ENCODE data around the gene FPR2.
"Not testable (repeated sequence)": the region's sequence is repeated elsewhere in the genome, so short reads cannot be mapped to it uniquely, and the experiment has no call there.

Gene FPR2

GRCh38 chr19:51783372-51783771, 22.4 kb downstream of the FPR2 start:
- no peak for DNase-seq (ENCODE audit: low read depth in 2 of 2)

GRCh38 chr19:51784109-51784785, 23.3 kb downstream of the FPR2 start:
- no peak for DNase-seq (ENCODE audit: low read depth in 2 of 2)

- DNase-seq (ENCODE audit: low read depth in 2 of 2), result no peak
These were observed 24.1 kb downstream of the FPR2 start for GRCh38 chr19:51784922-51785690.

DNA sequence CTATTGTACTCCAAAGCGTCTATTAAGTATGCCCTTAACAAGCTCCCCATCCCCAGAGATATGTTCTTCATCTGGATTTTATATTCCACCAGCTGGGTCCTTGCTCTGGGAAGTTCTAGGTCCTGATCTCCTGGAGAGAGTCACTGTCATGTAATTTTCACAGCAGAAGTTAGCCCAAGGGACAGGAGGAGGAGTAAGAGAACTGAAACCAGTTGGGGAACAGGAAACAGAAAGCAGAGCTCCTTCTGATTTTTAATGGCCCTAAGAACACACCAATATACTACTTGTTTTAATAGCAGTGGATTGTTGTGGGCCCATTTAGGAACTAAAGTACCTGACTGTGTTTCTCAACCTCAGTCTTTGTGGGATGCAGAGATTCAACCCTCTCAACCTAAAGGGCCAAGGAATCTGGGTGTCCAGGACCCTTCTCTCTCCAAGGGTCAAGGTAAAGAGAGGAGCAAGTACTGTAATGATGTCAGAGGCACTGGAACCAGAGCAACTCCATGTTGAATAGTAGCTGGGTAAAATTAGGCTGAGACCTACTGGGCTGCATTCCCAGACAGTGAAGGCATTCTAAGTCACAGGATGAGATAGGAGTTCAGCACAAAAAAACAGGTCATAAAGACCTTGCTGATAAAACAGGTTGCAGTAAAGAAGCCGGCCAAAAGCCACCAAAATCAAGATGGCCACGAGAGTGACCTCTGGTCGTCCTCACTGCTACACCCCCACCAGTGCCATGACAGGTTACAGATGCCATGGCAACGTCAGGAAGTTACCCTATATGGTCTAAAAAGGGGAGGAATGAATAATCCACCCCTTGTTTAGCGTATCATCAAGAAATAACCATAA, 25.9 kb downstream of the FPR2 start:
- DNase-seq (ENCODE audit: low read depth in 2 of 2), result no peak

DNA sequence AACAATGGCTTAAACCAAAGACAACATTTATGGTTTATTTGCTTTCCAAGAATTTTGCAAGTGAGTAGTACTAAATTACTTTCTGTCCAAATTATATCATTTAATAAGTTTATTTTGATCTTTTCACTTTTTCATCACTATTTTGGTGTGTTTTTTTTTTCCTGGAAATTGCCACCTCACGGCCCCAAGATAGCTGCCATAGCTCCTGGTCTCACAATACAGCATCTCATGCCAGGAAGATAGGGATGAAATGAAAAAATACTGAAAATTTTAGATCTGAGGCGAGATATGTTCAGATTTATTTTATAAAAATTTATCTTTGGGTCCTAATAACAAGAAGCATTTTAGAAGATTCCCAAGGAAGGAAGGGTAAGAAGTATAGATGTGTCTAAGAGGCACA, 27.0 kb downstream of the FPR2 start:
- no peak for DNase-seq (ENCODE audit: low read depth in 2 of 2)

DNA sequence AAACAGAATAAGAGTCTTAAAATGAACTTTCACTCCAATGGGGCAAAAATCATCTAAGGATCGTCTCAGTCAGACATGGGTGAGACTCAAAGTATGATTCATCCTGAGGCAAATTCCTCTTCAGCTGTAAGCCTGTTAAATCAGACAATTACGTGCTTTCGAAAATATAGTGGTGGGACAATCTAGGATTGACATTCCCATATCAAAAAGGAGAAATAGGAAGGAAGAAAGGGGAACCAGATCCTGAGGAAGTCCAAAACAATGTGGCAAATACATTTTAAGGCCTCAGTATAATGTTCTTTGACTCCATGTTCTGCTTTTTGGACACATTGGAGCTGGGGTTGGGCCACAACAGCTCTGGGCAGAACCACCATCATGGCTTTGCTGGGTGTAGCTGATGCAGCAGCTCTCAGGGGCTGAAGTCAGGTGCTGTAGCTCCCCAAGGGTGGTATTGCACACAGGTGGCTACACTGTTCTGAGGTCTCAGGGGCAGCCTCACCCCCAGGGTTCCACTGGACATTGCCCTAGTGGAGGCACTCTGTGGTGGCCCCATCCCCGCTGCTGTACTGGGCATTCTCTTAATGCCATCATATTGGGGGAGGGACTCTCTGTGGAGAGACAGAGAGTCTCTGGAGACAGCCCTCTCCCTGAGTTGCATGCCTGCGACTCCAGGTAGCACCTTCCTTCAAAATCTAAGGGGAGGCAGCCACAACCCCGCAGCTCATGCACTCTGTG, 28.2 kb downstream of the FPR2 start:
- no peak for DNase-seq (ENCODE audit: low read depth in 2 of 2)

DNA sequence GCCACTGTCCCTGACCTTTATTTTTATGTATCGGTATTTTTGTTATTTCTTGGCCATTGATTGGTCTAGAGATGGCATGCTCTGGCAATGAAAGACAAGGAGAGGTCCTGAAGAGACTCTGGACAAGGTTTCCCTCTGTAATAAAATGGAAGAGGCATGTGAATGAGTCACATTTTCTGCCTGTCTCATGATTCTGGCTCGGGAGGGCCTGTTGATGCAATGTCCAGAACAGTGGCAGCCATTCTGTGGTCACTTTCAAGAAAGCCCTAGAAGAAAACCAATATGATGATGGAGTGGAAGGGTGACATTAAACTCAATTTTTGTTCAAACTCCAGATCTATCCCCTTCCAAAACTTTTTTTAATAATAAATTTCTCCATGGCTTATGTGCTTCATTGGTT, 32.0 kb downstream of the FPR2 start:
- no peak for DNase-seq (ENCODE audit: low read depth in 2 of 2)

GRCh38 chr19:51793994-51794393, 33.0 kb downstream of the FPR2 start:
- no peak for DNase-seq (ENCODE audit: low read depth in 2 of 2)

DNA sequence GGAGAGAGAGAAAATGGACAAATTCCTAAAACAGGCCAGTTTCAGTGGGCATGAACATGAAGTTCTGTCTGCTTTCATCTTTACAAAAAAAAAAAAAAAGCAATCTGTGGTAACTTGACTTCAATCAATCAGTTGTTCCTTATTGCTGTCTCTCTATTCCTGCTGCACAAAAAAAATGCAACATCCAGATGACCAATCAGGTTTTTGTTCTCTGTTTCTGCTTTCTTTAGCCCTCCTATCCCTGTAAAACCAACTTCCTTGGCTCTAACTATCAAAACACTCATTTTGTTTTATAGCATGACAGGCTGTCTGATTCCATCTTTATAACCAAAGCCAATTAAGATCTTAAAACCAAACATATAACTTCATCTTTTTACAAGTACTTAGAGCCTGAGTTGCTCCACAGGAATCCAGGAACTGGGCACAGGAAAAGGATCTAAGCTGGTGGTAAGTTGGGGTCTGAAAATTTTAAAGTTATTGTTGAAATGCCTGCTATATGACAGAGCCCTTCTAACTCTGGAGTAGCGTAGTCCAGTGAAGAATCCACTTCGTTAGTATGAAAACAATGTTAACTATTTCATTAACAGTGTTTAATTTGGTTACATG, 34.0 kb downstream of the FPR2 start, which contains the start of gene FPR3:
TSS of gene FPR3 (plus strand) at position 273 of the 606 bp plus-strand sequence. CDS start 28,592 bp downstream, outside the sequence.
- DNase-seq (ENCODE audit: low read depth in 2 of 2), result no peak

- DNase-seq (ENCODE audit: low read depth in 2 of 2), result no peak
These were observed 35.3 kb downstream of the FPR2 start for GRCh38 chr19:51796195-51796679.

DNA sequence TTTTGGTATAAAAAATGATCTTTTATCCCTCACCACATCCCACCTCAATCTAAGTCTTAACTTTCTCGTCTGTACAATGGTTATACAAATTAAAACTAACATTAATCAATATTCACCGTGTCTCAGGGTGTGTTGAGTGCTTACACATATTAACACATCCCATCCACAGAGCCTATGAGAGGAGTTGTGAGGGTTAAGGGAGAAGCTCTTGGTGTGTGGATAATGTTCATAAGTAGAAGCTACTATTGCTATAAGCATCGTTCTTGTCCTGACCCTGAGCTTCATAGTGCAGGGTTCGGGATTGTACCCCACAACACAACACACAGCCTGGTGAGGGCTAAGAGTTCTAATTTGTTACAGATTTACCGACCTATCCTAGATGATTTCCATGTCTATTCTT, 36.5 kb downstream of the FPR2 start:
- DNase-seq (ENCODE audit: low read depth in 2 of 2), result no peak

DNA sequence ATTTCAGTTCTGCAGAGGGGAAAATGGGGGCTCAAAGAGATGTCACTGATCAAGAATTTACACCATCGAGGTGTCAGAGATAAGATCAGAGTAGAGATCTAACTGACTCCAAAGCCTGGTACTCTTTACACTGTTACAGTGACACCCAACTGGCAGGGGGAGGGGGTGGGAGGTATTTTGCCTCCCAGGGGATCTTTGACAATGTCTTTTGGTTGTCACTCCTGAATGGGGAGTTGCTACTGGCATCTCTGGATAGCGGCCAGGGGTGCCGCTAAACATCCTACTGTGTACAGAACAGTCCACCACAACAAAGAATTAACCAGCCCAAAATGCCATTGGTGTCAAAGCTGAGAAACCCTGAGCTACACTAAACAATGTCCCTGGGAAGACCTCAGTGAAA, 37.1 kb downstream of the FPR2 start:
- no peak for DNase-seq (ENCODE audit: low read depth in 2 of 2)

DNA sequence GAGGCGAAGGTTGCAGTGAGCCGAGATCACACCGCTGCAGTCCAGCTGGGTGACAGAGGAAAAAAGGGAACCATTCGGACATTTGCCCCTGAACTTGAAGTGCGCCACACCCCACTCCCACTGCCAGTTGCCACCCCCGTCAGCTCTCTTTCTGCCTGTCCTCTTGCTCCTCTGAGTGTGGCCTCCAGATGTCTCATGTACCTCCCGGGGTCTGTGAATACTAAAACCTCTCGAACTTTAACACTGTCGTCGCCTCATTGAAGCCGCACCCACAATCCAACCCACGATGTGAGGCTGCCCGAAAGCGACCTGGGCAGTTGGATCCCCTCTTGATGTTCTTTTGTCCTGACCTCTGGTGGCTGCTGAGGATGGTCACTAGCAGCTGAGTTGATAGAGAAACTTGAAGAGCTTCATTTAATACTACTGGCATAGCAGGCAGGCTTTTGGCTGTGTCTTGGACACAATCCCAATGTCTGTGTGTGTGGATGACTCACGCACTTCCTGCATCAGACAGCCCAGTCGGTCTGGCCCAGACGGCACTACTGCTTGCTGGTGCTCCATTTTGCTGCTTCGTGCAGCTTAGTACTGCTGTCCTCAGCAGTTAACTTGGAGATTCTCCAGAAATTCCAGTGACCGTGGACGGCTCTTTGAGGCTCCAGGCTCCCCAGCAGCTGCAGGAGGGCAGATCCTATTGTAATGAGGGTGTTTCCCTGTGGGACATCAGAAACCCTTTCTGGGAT, 38.2 kb downstream of the FPR2 start:
- no peak for DNase-seq (ENCODE audit: low read depth in 2 of 2)

DNA sequence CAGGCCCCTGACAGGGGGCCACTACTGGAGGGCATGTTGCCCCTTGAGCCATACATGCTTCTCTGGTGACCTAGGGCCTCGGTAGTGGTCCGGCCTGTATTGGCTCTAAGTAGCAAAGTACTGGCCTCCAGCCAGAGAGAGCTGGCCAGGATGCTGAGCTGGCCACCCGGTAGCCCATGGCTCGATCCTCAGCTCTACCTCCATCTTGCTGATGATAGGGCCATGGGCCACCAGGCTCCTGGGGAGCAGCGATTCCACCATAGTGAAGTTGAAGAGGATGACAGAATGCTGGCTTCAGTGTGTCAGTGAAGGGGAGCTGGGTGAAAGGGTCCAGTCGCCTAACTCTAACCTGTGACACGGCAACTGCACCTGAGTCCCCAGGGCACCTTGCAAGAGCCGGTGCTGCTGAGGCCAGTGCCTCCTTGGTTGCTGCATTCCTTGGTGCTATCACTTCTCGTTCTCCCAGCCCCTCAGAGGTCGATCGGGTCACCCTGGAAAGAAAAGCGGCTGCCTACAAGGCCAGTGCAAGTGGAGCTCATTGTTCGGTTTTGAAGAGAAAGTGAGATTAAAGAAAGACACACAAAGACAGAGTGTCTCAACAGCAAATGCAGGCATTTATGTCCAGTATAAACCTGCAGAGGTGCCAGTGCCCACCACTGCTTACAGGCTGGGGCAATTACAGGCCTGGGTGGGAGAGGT, 38.9 kb downstream of the FPR2 start:
- no peak for DNase-seq (ENCODE audit: low read depth in 2 of 2)

DNA sequence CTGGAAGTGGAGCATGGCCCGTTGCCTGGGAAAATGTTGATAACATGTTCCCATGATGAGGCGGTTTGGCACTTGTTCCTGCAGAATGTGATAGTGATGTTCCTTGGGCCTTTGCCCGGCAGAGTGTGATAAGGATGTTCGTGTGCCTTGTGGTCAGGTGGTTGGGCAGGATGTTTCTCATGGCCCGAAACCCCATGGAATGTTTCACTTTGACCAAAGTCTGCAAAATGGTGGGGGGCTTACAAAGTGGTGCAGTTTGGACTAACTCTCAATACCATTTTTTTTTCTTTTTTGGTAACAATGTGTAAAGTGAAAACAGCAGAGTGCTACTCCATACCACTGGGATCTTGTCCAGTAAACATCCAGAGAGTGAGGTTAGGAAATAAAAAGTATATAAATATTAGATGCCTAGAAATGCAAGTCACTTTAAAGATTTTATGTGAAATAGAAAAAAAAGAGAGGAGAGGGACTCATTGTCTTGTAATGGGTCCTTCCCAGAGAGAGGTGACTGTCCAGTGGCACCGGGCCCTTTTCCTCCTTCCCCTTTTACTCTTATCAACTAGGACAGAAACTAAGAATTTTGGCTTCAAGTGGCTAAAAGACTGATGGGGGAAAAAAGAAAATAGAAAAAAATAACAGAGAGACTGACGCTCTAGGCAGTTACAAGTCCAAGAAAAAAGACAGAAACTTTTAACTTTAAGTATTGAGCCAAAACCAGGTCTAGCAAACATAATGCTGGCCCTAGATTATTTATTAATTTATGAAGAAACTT, 39.7 kb downstream of the FPR2 start:
- no peak for DNase-seq (ENCODE audit: low read depth in 2 of 2)

GRCh38 chr19:51802775-51803174, 41.8 kb downstream of the FPR2 start:
- DNase-seq (ENCODE audit: low read depth in 2 of 2), result no peak

- no peak for DNase-seq (ENCODE audit: low read depth in 2 of 2)
These were observed 42.5 kb downstream of the FPR2 start for GRCh38 chr19:51803519-51803918.

DNA sequence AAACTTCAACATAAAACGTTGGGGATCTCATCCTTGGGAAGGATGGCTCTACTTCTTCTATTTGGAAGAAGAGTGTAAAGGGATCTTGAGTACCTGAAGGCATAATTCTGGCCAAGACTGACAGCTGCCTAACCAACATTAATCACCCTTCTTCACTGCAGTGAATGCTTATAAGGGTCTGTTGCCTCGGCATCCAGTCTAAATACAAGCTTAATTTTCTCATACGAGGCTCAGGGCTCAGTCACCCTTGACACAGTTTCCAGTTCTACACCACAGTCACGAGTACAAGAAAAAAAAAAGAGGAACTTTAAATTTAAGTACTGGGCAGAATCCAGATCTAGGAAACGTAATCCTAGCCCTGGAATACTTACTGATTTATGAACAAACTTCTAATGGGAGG, 43.0 kb downstream of the FPR2 start:
- DNase-seq (ENCODE audit: low read depth in 2 of 2), result no peak

- not testable (repeated sequence) for DNase-seq (ENCODE audit: low read depth in 2 of 2)
These were observed 43.8 kb downstream of the FPR2 start for GRCh38 chr19:51804789-51805188.

Data from stimulated activated CD8-positive, alpha-beta memory T cell treated with anti-CD3 and anti-CD28 coated beads, Interleukin-15, amount 100 ng/mL, for 4 hours (primary cell).